ENCODE measurements around the gene PLA2G4D.
"Not testable (repeated sequence)": the region's sequence is repeated elsewhere in the genome, so short reads cannot be mapped to it uniquely, and the experiment has no call there.

The PLA2G4D gene

GRCh38 chr15:42121682-42122081 lies 27.3 kb upstream of the PLA2G4D start:
- DNase-seq, result no peak

GRCh38 chr15:42121021-42121420 lies 26.7 kb upstream of the PLA2G4D start:
- no peak for DNase-seq

- DNase-seq, result no peak
Observed at GRCh38 chr15:42120285-42120684, 25.9 kb upstream of the PLA2G4D start.

GRCh38 chr15:42119446-42119760 lies 25.0 kb upstream of the PLA2G4D start:
- peak; percentile 35 for DNase-seq

GRCh38 chr15:42118650-42119445 lies 24.5 kb upstream of the PLA2G4D start:
- DNase-seq, result peak; percentile 70

- no peak for DNase-seq
Observed at GRCh38 chr15:42111924-42112323, 17.6 kb upstream of the PLA2G4D start.

GRCh38 chr15:42110367-42110766 lies 16.0 kb upstream of the PLA2G4D start:
- no peak for DNase-seq

- DNase-seq, result no peak
Observed at GRCh38 chr15:42108806-42109205, 14.4 kb upstream of the PLA2G4D start.

GRCh38 chr15:42108189-42108588 lies 13.8 kb upstream of the PLA2G4D start:
- DNase-seq, result no peak

- DNase-seq, result peak; percentile 89
Observed at GRCh38 chr15:42107473-42107872, 13.1 kb upstream of the PLA2G4D start.

GRCh38 chr15:42106288-42106687 lies 11.9 kb upstream of the PLA2G4D start:
- DNase-seq, result no peak

GRCh38 chr15:42104095-42104891 lies 9.9 kb upstream of the PLA2G4D start:
- DNase-seq, result no peak

- DNase-seq, result no peak
Observed at GRCh38 chr15:42102646-42103235, 8.4 kb upstream of the PLA2G4D start.

- no peak for DNase-seq
Observed at GRCh38 chr15:42101861-42102260, 7.5 kb upstream of the PLA2G4D start.

GRCh38 chr15:42100021-42100800 lies 5.8 kb upstream of the PLA2G4D start:
- DNase-seq, result no peak

GRCh38 chr15:42097018-42097417 lies 2.7 kb upstream of the PLA2G4D start:
- DNase-seq, result no peak

- DNase-seq, result no peak
Observed at GRCh38 chr15:42093966-42094365, 396 bp downstream of the PLA2G4D start.

- DNase-seq, result no peak
Observed at GRCh38 chr15:42092398-42093318, 1.7 kb downstream of the PLA2G4D start.

GRCh38 chr15:42091753-42092397 lies 2.5 kb downstream of the PLA2G4D start:
- DNase-seq, result not testable (repeated sequence)

GRCh38 chr15:42090781-42091180 lies 3.6 kb downstream of the PLA2G4D start:
- DNase-seq, result no peak

- DNase-seq, result peak; percentile 40
Observed at GRCh38 chr15:42090370-42090769, 4.0 kb downstream of the PLA2G4D start.
